Panc1 (cell line): ENCODE data around the gene TMEM165.

Experiments used
- POLR2AphosphoS5 ChIP-seq: IDR thresholded peaks from 2 replicates; pipeline ENCODE4 v1.6.1; 2012; ENCODE audit warnings: mild to moderate bottlenecking, low read depth, low read length, moderate library complexity
- TCF7L2 ChIP-seq: IDR thresholded peaks from 2 replicates; pipeline ENCODE4 v1.6.1; 2011; ENCODE audit warnings: mild to moderate bottlenecking, low read depth, low read length, inconsistent platforms
- TF ChIP-seq, protein P1 (sequence below): fragments of 450-650 bp; IDR thresholded peaks from 2 replicates; pipeline ENCODE4 v1.5.1; 2017; ENCODE audit warnings: mild to moderate bottlenecking

GRCh38 chr4:55363691-55364351, 31.9 kb upstream of the TMEM165 start:
- TF ChIP-seq, protein P1, sequence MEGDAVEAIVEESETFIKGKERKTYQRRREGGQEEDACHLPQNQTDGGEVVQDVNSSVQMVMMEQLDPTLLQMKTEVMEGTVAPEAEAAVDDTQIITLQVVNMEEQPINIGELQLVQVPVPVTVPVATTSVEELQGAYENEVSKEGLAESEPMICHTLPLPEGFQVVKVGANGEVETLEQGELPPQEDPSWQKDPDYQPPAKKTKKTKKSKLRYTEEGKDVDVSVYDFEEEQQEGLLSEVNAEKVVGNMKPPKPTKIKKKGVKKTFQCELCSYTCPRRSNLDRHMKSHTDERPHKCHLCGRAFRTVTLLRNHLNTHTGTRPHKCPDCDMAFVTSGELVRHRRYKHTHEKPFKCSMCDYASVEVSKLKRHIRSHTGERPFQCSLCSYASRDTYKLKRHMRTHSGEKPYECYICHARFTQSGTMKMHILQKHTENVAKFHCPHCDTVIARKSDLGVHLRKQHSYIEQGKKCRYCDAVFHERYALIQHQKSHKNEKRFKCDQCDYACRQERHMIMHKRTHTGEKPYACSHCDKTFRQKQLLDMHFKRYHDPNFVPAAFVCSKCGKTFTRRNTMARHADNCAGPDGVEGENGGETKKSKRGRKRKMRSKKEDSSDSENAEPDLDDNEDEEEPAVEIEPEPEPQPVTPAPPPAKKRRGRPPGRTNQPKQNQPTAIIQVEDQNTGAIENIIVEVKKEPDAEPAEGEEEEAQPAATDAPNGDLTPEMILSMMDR: no peak
- no peak for TF ChIP-seq POLR2AphosphoS5
- TF ChIP-seq TCF7L2: no peak
